IMR-90 (cell line): Measurements from ENCODE around the gene PPARG. TPM values are rescaled to one million over a fixed set of nuclear protein-coding genes. Genes with fewer than 3 reads are reported as not detected.

Source experiments
- ATAC-seq: fragments of 200-7000 bp; cut with Tn5 transposase; 2 replicates; pipeline ENCODE4 v1.9.1; 2020; ENCODE audit warnings: low read depth, mild to moderate bottlenecking, moderate library complexity
- BruUV-seq: library from RNA; stranded (reverse); fragments of 400-500 nt; replicated peaks from 2 replicates; lab custom pipeline; 2021; lab: Mats Ljungman, UMichigan
- CTCF ChIA-PET: fragments of 300-600 bp; formaldehyde crosslinking; extraction: SDS; loops from one replicate; lab custom pipeline; 2021; ENCODE audit warnings: antibody characterized with exemption; lab: Yijun Ruan, JAX
- POLR2A ChIA-PET: fragments of 300-600 bp; sonication (Branson Sonifier 250); formaldehyde crosslinking; loops from one replicate; lab custom pipeline; 2022; ENCODE audit warnings: antibody characterized with exemption; ENCODE audit not compliant: unreplicated experiment; lab: Charles Lee
- DNase-seq: peaks from one replicate; pipeline ENCODE4 v3.0.0; 2013
- H2AFZ ChIP-seq: replicated peaks from 2 replicates; pipeline ENCODE3; 2013; ENCODE audit warnings: low read length, mild to moderate bottlenecking; ENCODE audit not compliant: poor library complexity
- H2AK5ac ChIP-seq: 2 replicates; pipeline ENCODE4 v1.6.1; 2013; ENCODE audit warnings: low read depth, low read length, inconsistent platforms
- H2AK9ac ChIP-seq: replicated peaks from 2 replicates; pipeline ENCODE3; 2013; ENCODE audit warnings: mild to moderate bottlenecking, low read depth, low read length, moderate library complexity; ENCODE audit not compliant: poor library complexity
- H2BK120ac ChIP-seq: 2 replicates; pipeline ENCODE4 v1.6.1; 2013; ENCODE audit warnings: low read depth, low read length, inconsistent platforms
- H2BK15ac ChIP-seq: 3 replicates; pipeline ENCODE4 v1.6.1; 2013; ENCODE audit warnings: low read depth, low read length, inconsistent platforms
- H2BK20ac ChIP-seq: 2 replicates; pipeline ENCODE4 v1.6.1; 2013; ENCODE audit warnings: low read depth, mild to moderate bottlenecking, inconsistent platforms, low read length, moderate library complexity
- H2BK5ac ChIP-seq: 2 replicates; pipeline ENCODE4 v1.6.1; 2013; ENCODE audit warnings: mild to moderate bottlenecking, low read depth, low read length, inconsistent platforms; ENCODE audit not compliant: poor library complexity, severe bottlenecking
- H3K14ac ChIP-seq: replicated peaks from 2 replicates; pipeline ENCODE4 v1.6.1; 2013; ENCODE audit warnings: low read depth, low read length, inconsistent platforms
- H3K18ac ChIP-seq: 2 replicates; pipeline ENCODE4 v1.6.1; 2013; ENCODE audit warnings: low read depth, low read length, control low read depth
- H3K23ac ChIP-seq: 2 replicates; pipeline ENCODE4 v1.6.1; 2013; ENCODE audit warnings: low read depth, low read length, inconsistent platforms
- H3K27ac ChIP-seq: 2 replicates; pipeline ENCODE4 v1.5.1; 2013; ENCODE audit warnings: mild to moderate bottlenecking, control low read depth, low read length; ENCODE audit not compliant: insufficient read depth
- H3K27me3 ChIP-seq: 2 replicates; pipeline ENCODE4 v1.6.1; 2013; ENCODE audit warnings: low read length; ENCODE audit not compliant: control insufficient read depth, insufficient read depth
- H3K36me3 ChIP-seq: 2 replicates; pipeline ENCODE4 v1.6.1; 2013; ENCODE audit warnings: low read length, mixed read lengths; ENCODE audit not compliant: control insufficient read depth, insufficient read depth
- H3K4ac ChIP-seq: 2 replicates; pipeline ENCODE4 v1.6.1; 2013; ENCODE audit warnings: low read depth, low read length, inconsistent platforms
- H3K4me1 ChIP-seq: 2 replicates; pipeline ENCODE4 v1.6.1; 2013; ENCODE audit warnings: low read length, mixed read lengths; ENCODE audit not compliant: control insufficient read depth, insufficient read depth
- H3K4me2 ChIP-seq: 2 replicates; pipeline ENCODE4 v1.6.1; 2013; ENCODE audit warnings: low read depth, mild to moderate bottlenecking, control low read depth, low read length, moderate library complexity
- H3K4me3 ChIP-seq: 2 replicates; pipeline ENCODE4 v1.5.1; 2013; ENCODE audit warnings: low read depth, mild to moderate bottlenecking, control low read depth, low read length, moderate library complexity; ENCODE audit not compliant: insufficient read depth
- H3K56ac ChIP-seq: 2 replicates; pipeline ENCODE4 v1.6.1; 2013; ENCODE audit warnings: low read length, inconsistent platforms; ENCODE audit not compliant: insufficient read depth; ENCODE audit errors: extremely low read depth
- H3K79me1 ChIP-seq, 2 experiments: 2 replicates each; pipeline ENCODE4 v1.6.1; 2013; ENCODE audit warnings: low read length in 2 of 2, inconsistent platforms in 1 of 2, low read depth in 1 of 2
- H3K9ac ChIP-seq: 2 replicates; pipeline ENCODE4 v1.6.1; 2013; ENCODE audit warnings: low read depth, low read length, control low read depth
- H3K9me1 ChIP-seq: 2 replicates; pipeline ENCODE4 v1.6.1; 2013; ENCODE audit warnings: low read length, inconsistent platforms; ENCODE audit not compliant: insufficient read depth
- H3K9me3 ChIP-seq: 2 replicates; pipeline ENCODE4 v1.6.1; 2013; ENCODE audit warnings: low read length; ENCODE audit not compliant: control insufficient read depth, insufficient read depth
- H4K20me1 ChIP-seq: 2 replicates; pipeline ENCODE4 v1.6.1; 2013; ENCODE audit warnings: low read length, inconsistent platforms; ENCODE audit not compliant: insufficient read depth
- H4K5ac ChIP-seq: 2 replicates; pipeline ENCODE4 v1.6.1; 2013; ENCODE audit warnings: mild to moderate bottlenecking, low read depth, low read length, control low read depth
- H4K8ac ChIP-seq, 2 experiments: 2 replicates each; pipeline ENCODE4 v1.6.1; 2013; ENCODE audit warnings: low read depth in 2 of 2, low read length in 2 of 2, control low read depth in 1 of 2, inconsistent platforms in 1 of 2
- H4K91ac ChIP-seq: 2 replicates; pipeline ENCODE4 v1.6.1; 2013; ENCODE audit warnings: low read depth, low read length, inconsistent platforms; ENCODE audit not compliant: insufficient read depth
- BHLHE40 ChIP-seq: fragments of 150-350 bp; IDR thresholded peaks from 2 replicates; pipeline ENCODE4 v1.6.1; 2016; ENCODE audit warnings: mild to moderate bottlenecking, low read depth, low read length
- CEBPB ChIP-seq: IDR thresholded peaks from 2 replicates; pipeline ENCODE4 v1.6.1; 2012; ENCODE audit warnings: low read depth, low read length, improper control_type of control experiment
- FOS ChIP-seq: fragments of 150-350 bp; IDR thresholded peaks from 2 replicates; pipeline ENCODE4 v1.6.1; 2016; ENCODE audit warnings: low read depth, low read length
- MXI1 ChIP-seq: IDR thresholded peaks from 2 replicates; pipeline ENCODE4 v1.6.1; 2012; ENCODE audit warnings: low read depth, mild to moderate bottlenecking, low read length, moderate library complexity, borderline replicate concordance
- NFE2L2 ChIP-seq: fragments of 150-350 bp; IDR thresholded peaks from 2 replicates; pipeline ENCODE4 v1.6.1; 2016; ENCODE audit warnings: low read depth, mild to moderate bottlenecking, low read length
- RAD21 ChIP-seq: IDR thresholded peaks from 2 replicates; pipeline ENCODE4 v1.6.1; 2012; ENCODE audit warnings: low read length, improper control_type of control experiment
- WGBS, 2 experiments: methylation state at CpG; one replicate each; pipeline versions ENCODE4 v1.1.5 to v1.1.7; 2013; ENCODE audit warnings: missing lambda C conversion rate in 2 of 2; ENCODE audit not compliant: insufficient read length in 1 of 2; ENCODE audit errors: extremely low coverage in 2 of 2; 5-methylcytosine and 5-hydroxymethylcytosine counted together
- dilution Hi-C: fragments of 300-500 bp; cut with HindIII; formaldehyde crosslinking; loops from one replicate; pipeline ENCODE4 v1.14.3; 2018; ENCODE audit warnings: low sequenced_read_pairs; ENCODE audit not compliant: unreplicated experiment
- in situ Hi-C: fragments of 300-500 bp; cut with MboI; formaldehyde crosslinking; loops from 3 replicates; pipeline ENCODE4 v1.14.3; 2019; ENCODE audit warnings: low sequenced_read_pairs, inconsistent platforms, mixed read lengths
- intact Hi-C: fragments of 100-400 bp; cut with micrococcal nuclease; formaldehyde crosslinking; loops from 2 replicates; pipeline ENCODE4 v1.10.0; 2022
- polyA plus RNA-seq, 3 experiments: library from polyadenylated mRNA; depleted of rRNA; stranded (reverse); fragments of >200 nt; gene quantifications; 2 replicates each; pipeline ENCODE4 v1.2.3, GENCODE V29; 2012; ENCODE audit warnings: low replicate concordance in 1 of 3
- total RNA-seq: library from RNA; depleted of rRNA; stranded (reverse); fragments of >200 nt; gene quantifications from 2 replicates; pipeline ENCODE4 v1.2.3, GENCODE V29; 2012
- TF ChIP-seq, protein P1 (sequence below): conservative IDR thresholded peaks from 2 replicates; pipeline ENCODE4 v1.5.1; 2012; ENCODE audit warnings: mild to moderate bottlenecking, low read depth, low read length, improper control_type of control experiment
- TF ChIP-seq, protein P2 (sequence below): fragments of 150-350 bp; IDR thresholded peaks from 2 replicates; pipeline ENCODE4 v1.6.1; 2016; ENCODE audit warnings: low read depth, mild to moderate bottlenecking, low read length, moderate library complexity, borderline replicate concordance

PPARG gene
- total and polyA plus RNA-seq, 2 of the 4 experiments (the other 2 are of a cell fraction) = 11.2 to 23.8 TPM

DNA sequence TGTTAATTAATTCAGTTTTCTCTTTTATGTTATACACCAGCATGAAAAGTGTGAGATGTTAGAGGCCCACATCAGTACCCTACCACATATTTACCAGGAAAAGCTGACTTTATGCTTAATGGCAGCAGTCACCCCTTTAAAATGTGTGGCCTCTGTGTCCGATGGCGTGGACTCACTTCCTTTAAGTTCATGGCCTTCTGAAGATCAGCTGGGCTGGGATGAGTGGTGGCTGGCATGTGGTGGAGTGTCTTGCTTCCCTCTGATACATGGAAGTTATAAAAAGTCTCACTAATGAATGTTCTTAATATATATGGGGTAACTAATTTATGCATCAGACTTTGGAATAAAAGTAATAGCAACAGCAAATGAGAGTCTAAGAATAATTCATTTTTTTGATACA, 32.1 kb downstream of the PPARG start:
- in situ Hi-C loops = no loop called here
- BruUV-seq = no TSS peak
- ChIA-PET CTCF (no interaction called here), POLR2A (no interaction called here)
- Histone ChIP-seq H4K20me1 (no peaks in the 10 kb centered on the region), H3K56ac (no peak overlapping the region), H2BK5ac (no peak overlapping the region), H3K4me1 (no peaks in the 10 kb centered on the region), H2AK9ac (no peak overlapping the region), H3K27me3 (no peaks in the 10 kb centered on the region), H2AFZ (no peak overlapping the region), H3K4ac (no peak overlapping the region), H3K23ac (no peak overlapping the region), H2BK20ac (no peak overlapping the region), H3K36me3 (no peaks in the 10 kb centered on the region), H3K4me3 (no peak overlapping the region), H4K8ac (no peak overlapping the region), H4K5ac (no peak overlapping the region), H3K9me1 (no peaks in the 10 kb centered on the region), H3K4me2 (no peak overlapping the region), H3K9ac (no peak overlapping the region), H3K9me3 (no peaks in the 10 kb centered on the region), H3K79me1 (no peaks in the 10 kb centered on the region; a peak in 1 of 4 replicates), H3K27ac (no peak overlapping the region), H3K18ac (no peak overlapping the region), H2BK120ac (no peak overlapping the region), H2AK5ac (no peak overlapping the region), H3K14ac (no peak overlapping the region), H4K91ac (no peak overlapping the region), H2BK15ac (no peak overlapping the region)
- TF ChIP-seq, protein P1, sequence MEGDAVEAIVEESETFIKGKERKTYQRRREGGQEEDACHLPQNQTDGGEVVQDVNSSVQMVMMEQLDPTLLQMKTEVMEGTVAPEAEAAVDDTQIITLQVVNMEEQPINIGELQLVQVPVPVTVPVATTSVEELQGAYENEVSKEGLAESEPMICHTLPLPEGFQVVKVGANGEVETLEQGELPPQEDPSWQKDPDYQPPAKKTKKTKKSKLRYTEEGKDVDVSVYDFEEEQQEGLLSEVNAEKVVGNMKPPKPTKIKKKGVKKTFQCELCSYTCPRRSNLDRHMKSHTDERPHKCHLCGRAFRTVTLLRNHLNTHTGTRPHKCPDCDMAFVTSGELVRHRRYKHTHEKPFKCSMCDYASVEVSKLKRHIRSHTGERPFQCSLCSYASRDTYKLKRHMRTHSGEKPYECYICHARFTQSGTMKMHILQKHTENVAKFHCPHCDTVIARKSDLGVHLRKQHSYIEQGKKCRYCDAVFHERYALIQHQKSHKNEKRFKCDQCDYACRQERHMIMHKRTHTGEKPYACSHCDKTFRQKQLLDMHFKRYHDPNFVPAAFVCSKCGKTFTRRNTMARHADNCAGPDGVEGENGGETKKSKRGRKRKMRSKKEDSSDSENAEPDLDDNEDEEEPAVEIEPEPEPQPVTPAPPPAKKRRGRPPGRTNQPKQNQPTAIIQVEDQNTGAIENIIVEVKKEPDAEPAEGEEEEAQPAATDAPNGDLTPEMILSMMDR = no peak
- TF ChIP-seq, protein P2, sequence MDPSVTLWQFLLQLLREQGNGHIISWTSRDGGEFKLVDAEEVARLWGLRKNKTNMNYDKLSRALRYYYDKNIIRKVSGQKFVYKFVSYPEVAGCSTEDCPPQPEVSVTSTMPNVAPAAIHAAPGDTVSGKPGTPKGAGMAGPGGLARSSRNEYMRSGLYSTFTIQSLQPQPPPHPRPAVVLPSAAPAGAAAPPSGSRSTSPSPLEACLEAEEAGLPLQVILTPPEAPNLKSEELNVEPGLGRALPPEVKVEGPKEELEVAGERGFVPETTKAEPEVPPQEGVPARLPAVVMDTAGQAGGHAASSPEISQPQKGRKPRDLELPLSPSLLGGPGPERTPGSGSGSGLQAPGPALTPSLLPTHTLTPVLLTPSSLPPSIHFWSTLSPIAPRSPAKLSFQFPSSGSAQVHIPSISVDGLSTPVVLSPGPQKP = no peak
- TF ChIP-seq RAD21 (no peak), BHLHE40 (no peak), FOS (no peak), NFE2L2 (no peak), MXI1 (no peak), CEBPB (no peak)
- no CpG with 5 or more reads among the region's 2 CpGs for WGBS, 2 experiments
- DNase-seq (no peak), ATAC-seq (no peak)
- dilution Hi-C loops = no loop called here
- intact Hi-C loops = no loop called here
